GM21717 (cell line): ENCODE results near the gene ZC3H12C.

Experiments
- ATAC-seq: cut with Tn5 transposase; IDR thresholded peaks from one replicate; pipeline ENCODE4 v1.9.1; 2021; ENCODE audit warnings: mild to moderate bottlenecking, moderate library complexity; ENCODE audit not compliant: unreplicated experiment

ZC3H12C gene

GRCh38 chr11:110147962-110148709 is 54.9 kb downstream of the ZC3H12C start:
- ATAC-seq: no peak

GRCh38 chr11:110148775-110149744 is 55.9 kb downstream of the ZC3H12C start:
- ATAC-seq: no peak

- ATAC-seq: peak; percentile 42
These were observed 59.0 kb downstream of the ZC3H12C start for GRCh38 chr11:110152199-110152598.

- no peak for ATAC-seq
These were observed 60.3 kb downstream of the ZC3H12C start for GRCh38 chr11:110153474-110153873.

GRCh38 chr11:110156503-110156902 is 63.3 kb downstream of the ZC3H12C start:
- ATAC-seq: no peak

- no peak for ATAC-seq
These were observed 65.4 kb downstream of the ZC3H12C start for GRCh38 chr11:110158317-110159200.

GRCh38 chr11:110159476-110159875 is 66.3 kb downstream of the ZC3H12C start:
- no peak for ATAC-seq

GRCh38 chr11:110160016-110160415 is 66.8 kb downstream of the ZC3H12C start:
- ATAC-seq: no peak

GRCh38 chr11:110160437-110160836 is 67.2 kb downstream of the ZC3H12C start:
- ATAC-seq: no peak

GRCh38 chr11:110161061-110161460 is 67.9 kb downstream of the ZC3H12C start:
- no peak for ATAC-seq

GRCh38 chr11:110162216-110162615 is 69.0 kb downstream of the ZC3H12C start:
- ATAC-seq: no peak

- no peak for ATAC-seq
These were observed 72.1 kb downstream of the ZC3H12C start for GRCh38 chr11:110165039-110165925.

GRCh38 chr11:110168033-110168803 is 75.0 kb downstream of the ZC3H12C start:
- no peak for ATAC-seq

GRCh38 chr11:110169738-110170137 is 76.5 kb downstream of the ZC3H12C start:
- no peak for ATAC-seq

GRCh38 chr11:110172468-110173065 is 79.4 kb downstream of the ZC3H12C start:
- no peak for ATAC-seq

GRCh38 chr11:110173811-110174644 is 80.8 kb downstream of the ZC3H12C start:
- ATAC-seq: peak; percentile 63

GRCh38 chr11:110174645-110175310 is 81.6 kb downstream of the ZC3H12C start:
- ATAC-seq: no peak
